GM12875 (cell line): Measurements from ENCODE around the gene XKR8.

Experiments
- H3K4me3 ChIP-seq: one replicate; pipeline ENCODE4 v1.5.1; 2011; ENCODE audit warnings: low read depth, low read length, control low read depth
- TF ChIP-seq, protein P1 (sequence below): IDR thresholded peaks from 2 replicates; pipeline ENCODE4 v1.5.1; 2011; ENCODE audit warnings: low read depth, mild to moderate bottlenecking, control low read depth, inconsistent platforms, low read length, moderate library complexity, borderline replicate concordance; ENCODE audit not compliant: insufficient read depth

The XKR8 gene

GRCh38 chr1:27955076-27955475 lies 4.7 kb upstream of the XKR8 start:
- no peak overlapping the region for H3K4me3 ChIP-seq
- TF ChIP-seq, protein P1, sequence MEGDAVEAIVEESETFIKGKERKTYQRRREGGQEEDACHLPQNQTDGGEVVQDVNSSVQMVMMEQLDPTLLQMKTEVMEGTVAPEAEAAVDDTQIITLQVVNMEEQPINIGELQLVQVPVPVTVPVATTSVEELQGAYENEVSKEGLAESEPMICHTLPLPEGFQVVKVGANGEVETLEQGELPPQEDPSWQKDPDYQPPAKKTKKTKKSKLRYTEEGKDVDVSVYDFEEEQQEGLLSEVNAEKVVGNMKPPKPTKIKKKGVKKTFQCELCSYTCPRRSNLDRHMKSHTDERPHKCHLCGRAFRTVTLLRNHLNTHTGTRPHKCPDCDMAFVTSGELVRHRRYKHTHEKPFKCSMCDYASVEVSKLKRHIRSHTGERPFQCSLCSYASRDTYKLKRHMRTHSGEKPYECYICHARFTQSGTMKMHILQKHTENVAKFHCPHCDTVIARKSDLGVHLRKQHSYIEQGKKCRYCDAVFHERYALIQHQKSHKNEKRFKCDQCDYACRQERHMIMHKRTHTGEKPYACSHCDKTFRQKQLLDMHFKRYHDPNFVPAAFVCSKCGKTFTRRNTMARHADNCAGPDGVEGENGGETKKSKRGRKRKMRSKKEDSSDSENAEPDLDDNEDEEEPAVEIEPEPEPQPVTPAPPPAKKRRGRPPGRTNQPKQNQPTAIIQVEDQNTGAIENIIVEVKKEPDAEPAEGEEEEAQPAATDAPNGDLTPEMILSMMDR: no peak

DNA sequence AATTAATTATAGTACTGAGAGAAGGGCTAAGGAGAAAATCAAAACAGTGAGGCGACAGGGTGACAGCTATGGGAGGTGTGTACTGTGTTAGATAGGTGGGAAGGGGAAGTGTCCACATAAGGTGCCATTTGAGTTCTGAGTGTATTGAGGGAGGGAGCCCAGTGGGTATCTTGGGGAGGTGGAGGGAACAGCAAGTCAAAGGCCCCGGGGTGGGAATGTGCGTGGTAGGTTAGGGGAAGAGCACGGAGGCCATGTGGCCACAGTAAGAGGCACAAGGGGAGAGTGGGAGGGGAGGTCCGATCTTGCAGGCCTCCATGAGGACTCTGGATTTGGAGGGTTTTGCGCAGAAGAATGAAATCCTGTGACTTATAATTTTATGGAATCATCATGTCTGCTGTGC lies 3.0 kb upstream of the XKR8 start:
- no peak overlapping the region for H3K4me3 ChIP-seq
- TF ChIP-seq, protein P1: no peak

DNA sequence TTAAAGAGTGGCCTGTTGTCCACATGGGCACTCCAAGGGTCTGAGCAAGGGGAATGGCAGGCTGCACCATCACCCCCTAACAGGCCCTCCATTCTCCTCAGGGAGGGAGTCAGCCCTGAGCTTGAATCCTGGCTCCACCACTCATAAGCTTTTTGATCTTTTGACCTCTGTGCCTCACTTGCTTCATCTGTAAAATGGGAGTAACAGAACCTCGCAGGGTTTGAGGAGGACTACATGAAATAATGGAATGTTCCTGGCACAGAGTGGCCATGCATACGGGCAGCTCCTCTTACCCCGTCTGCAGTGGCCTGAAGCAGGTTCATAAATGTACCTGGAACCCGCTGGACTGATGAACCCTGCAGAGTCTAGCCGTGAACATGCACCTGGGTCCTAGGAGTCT lies 2.1 kb upstream of the XKR8 start:
- TF ChIP-seq, protein P1: no peak
- H3K4me3 ChIP-seq: no peak overlapping the region

- TF ChIP-seq, protein P1: no peak
- H3K4me3 ChIP-seq: no peak overlapping the region
Measured at GRCh38 chr1:27958513-27958912, 1.3 kb upstream of the XKR8 start.

DNA sequence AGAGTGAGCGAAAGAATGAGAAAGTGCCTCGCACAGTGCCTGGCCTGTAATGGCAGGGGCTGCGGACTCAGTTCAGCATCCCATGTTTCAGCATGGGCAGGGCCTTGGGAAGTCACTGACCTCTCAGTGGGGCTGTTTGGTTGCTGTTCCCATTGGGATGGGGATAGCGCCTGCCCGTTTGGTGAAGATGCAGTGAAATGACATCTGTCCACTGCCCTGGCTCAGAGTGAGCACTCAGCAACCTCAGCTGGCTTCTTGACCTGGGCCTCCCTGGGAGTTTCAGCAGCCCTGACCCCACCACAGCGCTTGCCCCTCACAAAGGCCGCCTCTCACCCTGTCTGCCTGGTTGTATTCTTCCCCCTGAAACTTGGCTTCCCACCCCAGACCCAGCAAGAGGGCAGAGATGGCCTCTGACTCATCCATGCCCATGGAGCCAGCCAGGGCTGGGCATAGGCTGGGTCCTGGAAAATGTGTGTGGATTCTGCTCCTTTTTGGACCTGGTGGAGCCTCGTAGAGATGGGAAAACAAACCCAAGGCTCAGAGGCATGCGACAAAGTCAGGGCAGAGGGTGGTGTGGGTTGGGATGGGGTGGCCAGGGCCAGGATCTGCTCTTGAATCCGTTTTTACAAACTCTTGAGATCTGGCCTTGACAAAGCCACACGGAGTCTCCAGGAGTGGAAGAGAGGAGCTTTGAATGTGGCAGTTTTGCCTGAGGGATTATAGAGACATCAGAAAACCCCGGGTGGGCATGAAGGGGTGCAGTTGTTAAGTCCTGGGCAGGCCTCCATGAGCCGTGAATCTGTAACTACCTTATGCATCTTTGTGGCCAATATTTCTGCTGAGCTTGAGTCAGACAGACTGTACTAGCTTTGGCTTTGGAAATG lies 1.2 kb downstream of the XKR8 start:
- no peak overlapping the region for H3K4me3 ChIP-seq
- TF ChIP-seq, protein P1: no peak

GRCh38 chr1:27961646-27962221 lies 2.0 kb downstream of the XKR8 start:
- TF ChIP-seq, protein P1: no peak
- H3K4me3 ChIP-seq: no peak overlapping the region

DNA sequence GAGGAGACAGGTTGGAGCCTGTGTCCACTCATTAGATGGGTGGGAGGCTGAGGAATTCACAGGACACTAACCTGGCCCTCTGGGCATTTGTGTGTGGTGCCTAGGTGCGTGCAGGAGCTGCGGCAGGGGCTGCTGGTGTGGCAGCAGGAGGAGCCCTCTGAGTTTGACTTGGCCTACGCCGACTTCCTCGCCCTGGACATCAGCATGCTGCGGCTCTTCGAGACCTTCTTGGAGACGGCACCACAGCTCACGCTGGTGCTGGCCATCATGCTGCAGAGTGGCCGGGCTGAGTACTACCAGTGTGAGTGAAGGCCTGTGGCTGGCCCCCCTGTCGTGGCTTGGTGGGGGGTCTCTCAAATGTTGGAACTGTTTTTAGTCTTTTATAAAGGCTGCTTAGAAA lies 3.6 kb downstream of the XKR8 start:
- H3K4me3 ChIP-seq: no peak overlapping the region
- TF ChIP-seq, protein P1: no peak
